Measurements from ENCODE around the gene ACKR1.
A peak's percentile ranks its signal among the peaks of the same experiment; 100 is the strongest.

Gene ACKR1

DNA sequence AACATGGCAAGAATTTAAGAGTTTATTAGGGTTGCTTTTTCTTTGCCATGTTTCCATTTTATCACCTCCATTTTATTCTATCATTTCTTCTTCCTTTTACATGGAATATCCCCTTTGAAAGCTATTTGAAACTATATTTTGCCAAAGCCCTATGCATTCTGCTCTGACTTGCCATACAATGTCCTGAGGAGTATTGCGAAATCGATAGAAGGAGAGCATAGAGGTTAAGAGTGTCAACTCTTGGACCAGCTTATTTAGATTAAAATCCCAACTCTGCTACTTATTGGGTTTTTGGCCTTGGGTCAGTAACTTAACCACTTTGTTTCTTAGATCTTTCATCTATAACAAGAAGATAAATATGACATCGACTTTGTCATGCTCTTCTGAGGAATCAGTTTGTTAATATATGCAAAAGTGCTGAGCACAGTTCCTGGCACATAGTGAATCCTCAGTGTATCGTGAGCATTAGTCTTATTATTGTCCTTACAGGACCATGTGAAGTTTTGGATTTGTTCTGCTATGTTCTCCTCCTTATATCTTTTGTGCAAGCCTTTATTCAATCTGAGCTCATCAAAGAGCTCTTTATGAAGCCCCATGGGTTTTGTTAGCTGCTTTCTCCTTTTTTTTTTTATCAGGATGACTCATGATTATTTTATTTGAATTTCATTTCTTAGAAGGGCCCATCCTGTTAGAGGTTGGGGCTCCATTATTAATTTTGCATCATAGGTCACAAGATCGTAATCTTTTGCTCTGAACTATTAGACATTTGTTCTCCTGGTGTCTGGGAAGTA lies 17.6 kb downstream of the ACKR1 start:
- DNase-seq (ENCODE audit: low read depth): no peak

DNA sequence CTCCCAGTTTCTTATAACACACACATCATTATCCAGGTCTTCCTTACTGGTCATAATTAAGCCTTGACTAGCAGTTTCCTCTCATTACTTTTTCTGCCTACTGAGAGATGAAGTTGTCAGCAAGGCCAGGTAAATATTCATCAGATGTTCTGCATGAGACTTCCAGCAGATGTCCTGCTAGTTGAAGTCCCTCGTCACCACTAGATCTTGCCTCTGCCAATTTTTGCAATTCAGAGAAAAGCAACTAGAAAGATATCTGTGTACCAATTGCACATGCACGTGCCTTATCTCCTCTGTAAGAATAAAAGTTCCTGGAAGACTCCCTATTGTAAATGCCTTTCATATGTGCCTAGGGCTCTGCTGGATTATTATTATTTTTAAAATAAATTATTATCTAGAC lies 18.3 kb downstream of the ACKR1 start:
- DNase-seq (ENCODE audit: low read depth): no peak

DNA sequence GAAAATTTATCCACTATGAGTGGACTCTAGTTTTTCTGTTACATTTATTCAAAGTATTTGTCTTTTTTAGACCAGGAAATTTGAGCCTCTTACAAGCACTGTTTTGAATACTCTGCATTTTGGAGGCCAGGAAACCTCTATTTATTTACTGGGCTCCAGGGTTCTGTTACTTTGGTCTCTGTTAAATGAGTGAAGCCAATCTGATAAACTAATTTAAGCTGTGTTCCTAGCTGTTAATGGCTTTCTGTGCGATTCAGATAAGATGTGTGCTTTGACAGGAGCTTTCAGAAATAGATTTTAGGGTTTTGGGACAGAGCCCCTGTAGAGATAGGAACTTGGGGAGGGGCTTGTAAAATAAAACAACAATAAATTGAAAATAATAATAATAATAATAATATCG lies 23.9 kb downstream of the ACKR1 start:
- DNase-seq (ENCODE audit: low read depth): no peak

DNA sequence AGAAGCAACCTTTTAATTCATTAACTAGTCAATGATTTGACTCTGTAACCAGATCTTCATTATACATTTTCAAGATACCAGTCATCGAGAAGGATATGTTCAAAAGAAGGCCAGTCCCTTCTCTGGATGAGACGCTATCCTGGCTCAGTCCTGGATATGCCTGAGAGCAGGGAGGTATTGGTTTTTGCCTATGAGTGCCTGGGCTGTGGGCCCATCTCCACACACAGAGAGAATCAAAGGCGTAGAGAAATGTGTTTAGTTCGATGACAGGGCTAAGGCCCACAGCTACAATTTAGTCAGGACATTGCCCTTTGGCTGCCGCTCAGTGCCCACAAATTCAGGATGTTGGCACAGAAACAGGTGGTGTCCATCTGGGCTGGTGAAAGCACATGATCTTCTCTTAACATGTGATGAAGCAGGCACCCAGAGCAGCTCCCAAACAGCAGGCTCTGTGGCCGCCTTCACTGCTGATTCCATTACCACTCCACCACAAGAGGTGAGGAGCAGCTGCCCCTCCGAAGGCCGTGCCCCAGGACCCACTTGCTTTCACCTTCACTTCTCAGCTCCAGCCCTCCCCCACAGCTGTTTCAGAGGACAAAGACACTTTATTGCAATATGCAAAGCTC lies 24.7 kb downstream of the ACKR1 start:
- DNase-seq (ENCODE audit: low read depth): peak; percentile 29

DNA sequence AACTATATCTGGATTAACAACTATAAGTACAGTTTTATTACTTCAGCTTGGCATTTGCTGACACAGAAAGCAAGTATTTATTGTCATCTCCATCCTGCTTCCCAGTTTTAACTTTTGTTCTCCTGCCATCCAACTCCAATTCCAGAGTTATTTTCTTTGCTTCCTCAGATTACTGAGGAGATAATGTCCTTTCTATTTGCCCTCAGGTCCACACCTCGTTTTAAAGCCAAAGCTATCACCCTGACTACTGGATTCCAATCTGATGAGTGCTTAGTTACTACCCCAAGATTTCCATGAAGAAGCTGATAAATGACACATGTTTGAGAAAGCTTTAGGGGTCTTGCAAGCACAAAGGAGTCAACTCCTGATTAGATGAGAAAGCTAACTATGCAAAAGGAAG lies 25.2 kb downstream of the ACKR1 start:
- DNase-seq (ENCODE audit: low read depth): peak; percentile 75

DNA sequence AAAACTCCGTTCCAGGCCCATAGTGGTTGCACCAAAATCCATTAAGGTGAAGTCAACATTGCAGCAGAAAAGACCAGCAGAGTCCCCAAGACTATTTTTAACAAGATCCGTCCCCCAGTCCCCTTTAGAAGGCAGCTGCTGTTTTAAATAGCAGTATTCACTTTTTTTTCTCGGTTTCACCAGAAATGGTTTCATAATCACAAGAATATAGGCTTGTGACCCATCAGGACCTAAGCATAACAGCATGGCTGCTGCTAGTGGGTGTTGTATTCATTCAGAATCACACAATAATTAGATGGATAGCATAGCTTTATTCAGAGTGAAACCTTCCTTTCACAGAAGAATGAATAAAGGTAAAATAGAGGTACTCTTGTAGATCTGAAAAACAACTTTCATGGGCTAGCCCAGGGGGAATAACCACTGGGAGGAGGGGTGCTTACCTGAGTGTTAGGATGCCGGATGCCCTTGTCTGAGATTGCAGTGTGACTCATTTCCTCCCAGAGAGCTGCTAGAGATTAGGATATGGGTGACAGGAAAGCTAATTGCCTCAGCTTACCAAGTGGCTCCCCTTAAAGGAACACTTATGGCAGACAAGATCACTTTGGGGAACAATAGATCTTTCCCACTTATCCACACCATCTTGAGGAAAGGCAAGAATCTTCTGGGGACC lies 35.0 kb downstream of the ACKR1 start:
- peak; percentile 10 for DNase-seq (ENCODE audit: low read depth)

DNA sequence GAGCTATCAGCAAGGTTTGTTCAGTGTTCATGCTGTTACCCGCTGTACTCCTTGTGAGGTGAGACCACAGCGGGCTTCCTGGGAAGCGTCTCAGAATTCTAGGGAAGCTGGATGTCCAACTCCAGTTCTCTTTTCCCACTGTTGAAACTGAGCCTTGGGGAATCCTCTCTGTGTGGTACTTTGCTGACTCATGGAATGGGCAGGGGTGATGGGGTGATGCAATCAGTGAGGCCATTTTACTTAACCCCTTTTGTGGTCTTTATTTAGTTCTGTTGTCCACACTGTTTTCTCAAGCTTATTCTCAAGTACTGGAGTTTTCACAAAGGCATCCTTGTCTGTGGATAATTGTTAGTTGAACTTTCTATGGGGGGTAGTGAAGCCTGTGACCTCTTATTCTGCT lies 42.6 kb downstream of the ACKR1 start:
- no peak for DNase-seq (ENCODE audit: low read depth)

DNA sequence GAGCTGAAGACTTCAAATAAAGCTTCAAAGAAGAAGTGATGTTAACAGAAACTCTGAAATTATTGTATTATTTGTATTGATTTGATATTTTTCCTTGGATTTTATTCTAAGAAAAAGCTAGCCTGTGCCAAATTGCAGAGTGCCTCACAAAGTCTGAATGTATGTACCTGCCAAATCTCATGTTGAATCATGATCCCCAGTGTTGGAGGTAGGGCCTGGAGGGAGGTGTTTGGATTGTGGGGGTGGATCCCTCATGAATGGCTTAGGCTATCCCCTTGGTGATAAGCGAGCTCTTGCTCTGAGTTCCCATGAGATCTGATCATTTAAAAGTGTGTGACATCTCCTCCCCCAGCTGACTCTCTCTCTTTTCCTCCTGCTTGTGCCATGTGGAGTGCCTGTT lies 43.6 kb downstream of the ACKR1 start:
- no peak for DNase-seq (ENCODE audit: low read depth)

DNA sequence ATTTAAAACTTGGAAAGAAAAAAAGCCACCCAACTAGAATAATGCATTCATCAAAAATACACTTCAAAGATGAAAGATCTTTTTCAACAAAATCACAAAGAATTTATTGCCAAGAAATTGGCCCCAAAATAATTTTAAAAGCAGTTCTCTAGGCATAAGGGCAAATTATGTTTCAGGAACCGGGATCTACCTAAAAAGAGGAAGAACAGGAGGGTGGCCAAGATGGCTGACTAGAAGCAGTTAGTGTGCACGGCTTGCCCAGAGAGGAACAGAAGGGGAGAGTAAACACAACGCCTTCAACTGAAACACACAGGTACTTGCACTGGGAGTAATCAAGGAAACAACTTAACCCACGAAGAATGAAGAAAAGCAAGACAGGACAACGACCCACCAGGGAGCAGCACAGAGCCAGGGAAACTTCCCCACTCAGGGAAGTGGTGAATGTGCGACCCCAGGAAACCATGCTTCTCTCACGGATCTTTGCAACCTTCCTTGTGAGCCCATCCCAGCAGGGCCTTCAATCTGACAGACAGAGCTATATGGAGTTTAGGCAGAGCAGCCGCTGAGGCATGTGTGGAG lies 46.1 kb downstream of the ACKR1 start:
- DNase-seq (ENCODE audit: low read depth): peak; percentile 35
